K562 (cell line): Measurements from ENCODE around the gene LGI4.

ENCODE experiments used
- CBX3 ChIP-seq, 2 experiments: IDR thresholded peaks; 1 replicate in 1 of 2; 2 replicates in 1 of 2; pipeline ENCODE4 v1.6.1; 2012; ENCODE audit warnings: inconsistent platforms in 2 of 2, low read length in 2 of 2, borderline replicate concordance in 1 of 2, control low read depth in 1 of 2
- EP300 ChIP-seq: IDR thresholded peaks from 2 replicates; pipeline ENCODE4 v1.6.1; 2012; ENCODE audit warnings: low read length, improper control_type of control experiment
- GABPA ChIP-seq: fragments of 200-800 bp; sonication (Bioruptor generic); conservative IDR thresholded peaks from 2 replicates; pipeline ENCODE4 v1.6.1; 2016; ENCODE audit warnings: low read depth, missing genetic modification characterization, missing compliant biosample characterization
- GABPB1 ChIP-seq: sonication (generic); formaldehyde crosslinking; IDR thresholded peaks from 2 replicates; pipeline ENCODE4 v1.8.0; 2022; ENCODE audit warnings: mild to moderate bottlenecking, missing genetic modification reagents
- GTF2A2 ChIP-seq: IDR thresholded peaks from 2 replicates; pipeline ENCODE4 v1.6.1; 2016; ENCODE audit warnings: mild to moderate bottlenecking, missing genetic modification characterization, missing compliant biosample characterization
- L3MBTL2 ChIP-seq: fragments of 450-650 bp; IDR thresholded peaks from 2 replicates; pipeline ENCODE4 v1.6.1; 2016; ENCODE audit warnings: mild to moderate bottlenecking, moderate library complexity
- NRF1 ChIP-seq, 2 experiments: fragments of 450-650 bp; IDR thresholded peaks in 1 of 2; conservative IDR thresholded peaks in 1 of 2; 2 replicates each; pipeline ENCODE4 v1.6.1; 2014; ENCODE audit warnings: mild to moderate bottlenecking in 2 of 2
- SRSF1 ChIP-seq: fragments of 200-400 bp; formaldehyde crosslinking; IDR thresholded peaks from 2 replicates; pipeline ENCODE4 v1.6.1; 2017; ENCODE audit warnings: mild to moderate bottlenecking, low read depth, low read length, moderate library complexity
- ZBTB43 ChIP-seq: sonication (generic); formaldehyde crosslinking; IDR thresholded peaks from 2 replicates; pipeline ENCODE4 v1.8.0; 2023; ENCODE audit warnings: mild to moderate bottlenecking, missing genetic modification reagents
- ZNF232 ChIP-seq: sonication (generic); formaldehyde crosslinking; IDR thresholded peaks from 2 replicates; pipeline ENCODE4 v1.8.0; 2022; ENCODE audit warnings: mild to moderate bottlenecking, missing genetic modification reagents
- TF ChIP-seq, protein P1 (sequence below), 3 experiments: IDR thresholded peaks in 2 of 3; conservative IDR thresholded peaks in 1 of 3; 2 replicates each; pipeline ENCODE4 v1.5.1; 2011 to 2012; ENCODE audit warnings: low read length in 3 of 3, mild to moderate bottlenecking in 3 of 3, control low read depth in 2 of 3, improper control_type of control experiment in 1 of 3, inconsistent platforms in 1 of 3, low read depth in 1 of 3, mixed read lengths in 1 of 3, moderate library complexity in 1 of 3; ENCODE audit not compliant: insufficient read depth in 2 of 3
- TF ChIP-seq, protein P2 (sequence below): sonication (generic); formaldehyde crosslinking; IDR thresholded peaks from 2 replicates; pipeline ENCODE4 v1.8.1; 2023; ENCODE audit warnings: mild to moderate bottlenecking, missing genetic modification reagents

DNA sequence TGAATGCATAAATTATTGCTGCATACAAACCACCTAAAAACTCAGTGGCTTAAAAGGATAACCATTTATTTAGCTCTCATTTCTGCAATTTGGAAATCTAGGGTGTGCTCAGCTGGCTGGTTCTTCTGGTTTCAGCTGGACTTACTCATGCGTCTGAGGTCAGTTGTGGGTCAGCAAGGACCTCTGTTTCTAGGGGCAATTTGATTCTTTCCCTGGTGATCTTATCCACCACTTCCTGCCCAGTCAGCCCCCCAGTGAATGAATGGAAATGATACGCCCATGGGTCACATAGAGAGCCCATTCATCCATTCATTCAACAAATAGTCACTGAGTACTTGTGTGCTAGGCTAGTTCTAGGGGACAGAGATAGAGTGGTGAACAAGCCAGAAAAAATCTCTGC lies 29.6 kb upstream of the LGI4 start:
- no peak for TF ChIP-seq GTF2A2 (tag)
- no peak for TF ChIP-seq EP300
- TF ChIP-seq, protein P1, sequence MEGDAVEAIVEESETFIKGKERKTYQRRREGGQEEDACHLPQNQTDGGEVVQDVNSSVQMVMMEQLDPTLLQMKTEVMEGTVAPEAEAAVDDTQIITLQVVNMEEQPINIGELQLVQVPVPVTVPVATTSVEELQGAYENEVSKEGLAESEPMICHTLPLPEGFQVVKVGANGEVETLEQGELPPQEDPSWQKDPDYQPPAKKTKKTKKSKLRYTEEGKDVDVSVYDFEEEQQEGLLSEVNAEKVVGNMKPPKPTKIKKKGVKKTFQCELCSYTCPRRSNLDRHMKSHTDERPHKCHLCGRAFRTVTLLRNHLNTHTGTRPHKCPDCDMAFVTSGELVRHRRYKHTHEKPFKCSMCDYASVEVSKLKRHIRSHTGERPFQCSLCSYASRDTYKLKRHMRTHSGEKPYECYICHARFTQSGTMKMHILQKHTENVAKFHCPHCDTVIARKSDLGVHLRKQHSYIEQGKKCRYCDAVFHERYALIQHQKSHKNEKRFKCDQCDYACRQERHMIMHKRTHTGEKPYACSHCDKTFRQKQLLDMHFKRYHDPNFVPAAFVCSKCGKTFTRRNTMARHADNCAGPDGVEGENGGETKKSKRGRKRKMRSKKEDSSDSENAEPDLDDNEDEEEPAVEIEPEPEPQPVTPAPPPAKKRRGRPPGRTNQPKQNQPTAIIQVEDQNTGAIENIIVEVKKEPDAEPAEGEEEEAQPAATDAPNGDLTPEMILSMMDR (IDR thresholded peaks at IDR 0.05 in 2 of 3, conservative IDR thresholded peaks at IDR 0.05 in 1 of 3; ENCODE audit: insufficient read depth in 2 of 3, low read depth in 1 of 3, low read length in 3 of 3), result no peak
- TF ChIP-seq GABPA (tag), result no peak
- peak; percentile 24 to 26; a peak in 1 of 4 replicates for TF ChIP-seq NRF1 (conservative IDR thresholded peaks at IDR 0.05 in 1 of 2, IDR thresholded peaks at IDR 0.05 in 1 of 2)
- no peak for TF ChIP-seq ZNF232 (CRISPR knock-in tag)
- no peak; a peak in 1 of 3 replicates for TF ChIP-seq CBX3 (IDR thresholded peaks at IDR 0.05; ENCODE audit: borderline replicate concordance in 1 of 2, low read length in 2 of 2)
- TF ChIP-seq ZBTB43 (CRISPR knock-in tag), result no peak
- no peak for TF ChIP-seq SRSF1
- TF ChIP-seq, protein P2, sequence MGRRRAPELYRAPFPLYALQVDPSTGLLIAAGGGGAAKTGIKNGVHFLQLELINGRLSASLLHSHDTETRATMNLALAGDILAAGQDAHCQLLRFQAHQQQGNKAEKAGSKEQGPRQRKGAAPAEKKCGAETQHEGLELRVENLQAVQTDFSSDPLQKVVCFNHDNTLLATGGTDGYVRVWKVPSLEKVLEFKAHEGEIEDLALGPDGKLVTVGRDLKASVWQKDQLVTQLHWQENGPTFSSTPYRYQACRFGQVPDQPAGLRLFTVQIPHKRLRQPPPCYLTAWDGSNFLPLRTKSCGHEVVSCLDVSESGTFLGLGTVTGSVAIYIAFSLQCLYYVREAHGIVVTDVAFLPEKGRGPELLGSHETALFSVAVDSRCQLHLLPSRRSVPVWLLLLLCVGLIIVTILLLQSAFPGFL (CRISPR knock-in tag), result no peak
- TF ChIP-seq L3MBTL2, result no peak
- no peak for TF ChIP-seq GABPB1
